Tibial nerve (tissue), 4 donors: ENCODE data around the gene KCNMA1. TPM values are rescaled to one million over a fixed set of nuclear protein-coding genes. Genes with fewer than 3 reads are reported as not detected.

Source experiments
- DNase-seq, 2 donors: peaks; one replicate each; pipeline ENCODE4 v3.0.0-alpha.2; 2019; ENCODE audit warnings: low spot score in 2 of 2
- H3K27ac ChIP-seq, 4 donors: fragments of 200-600 bp; sonication (generic) in 3 of 4; one replicate each; pipeline ENCODE4 v1.5.1; 2017 to 2019; ENCODE audit warnings: mild to moderate bottlenecking in 1 of 4
- H3K27me3 ChIP-seq, 2 donors: fragments of 200-600 bp; sonication (generic) in 1 of 2; one replicate each; pipeline versions ENCODE4 v1.5.1 to v1.6.0; 2017 to 2019
- H3K36me3 ChIP-seq, 3 donors: fragments of 200-600 bp; sonication (generic); one replicate each; pipeline ENCODE4 v1.5.1; 2018 to 2019
- H3K4me1 ChIP-seq, 4 donors: fragments of 200-600 bp; sonication (generic) in 3 of 4; one replicate each; pipeline ENCODE4 v1.5.1; 2017 to 2019
- H3K4me3 ChIP-seq, 4 donors: fragments of 200-600 bp; sonication (generic) in 3 of 4; one replicate each; pipeline ENCODE4 v1.5.1; 2017 to 2019; ENCODE audit warnings: mild to moderate bottlenecking in 1 of 4, moderate library complexity in 1 of 4
- H3K9me3 ChIP-seq, 4 donors: fragments of 200-600 bp; sonication (generic) in 3 of 4; one replicate each; pipeline ENCODE4 v1.5.1; 2017 to 2019
- EP300 ChIP-seq, 2 donors: sonication (generic); formaldehyde crosslinking; IDR thresholded peaks; one replicate each; pipeline ENCODE4 v1.6.1; 2017; ENCODE audit warnings: antibody characterized with exemption in 2 of 2, mild to moderate bottlenecking in 1 of 2
- POLR2A ChIP-seq, 2 donors: fragments of 450-650 bp; IDR thresholded peaks; one replicate each; pipeline ENCODE4 v1.6.1; 2017; ENCODE audit warnings: antibody characterized with exemption in 2 of 2, mild to moderate bottlenecking in 2 of 2, moderate library complexity in 2 of 2
- WGBS, 2 donors: methylation state at CpG; one replicate each; pipeline ENCODE4 v1.1.5; 2018; 5-methylcytosine and 5-hydroxymethylcytosine counted together
- total RNA-seq, 4 donors: library from RNA; depleted of rRNA; stranded (reverse); fragments of >200 nt; gene quantifications; one replicate each; pipeline ENCODE4 v1.1.0, GENCODE V29; 2016
- TF ChIP-seq, protein P1 (sequence below), 5 experiments: fragments of 200-600 bp in 3 of 5; fragments of 450-650 bp in 2 of 5; sonication (generic) in 3 of 5; IDR thresholded peaks; one replicate each; pipeline ENCODE4 v1.5.1; 2016 to 2019; ENCODE audit warnings: antibody characterized with exemption in 5 of 5, mild to moderate bottlenecking in 3 of 5, moderate library complexity in 2 of 5

The KCNMA1 gene
- total RNA-seq, 4 donors from 2014 or later: 10.2 to 19.9 (median 13.7) TPM

DNA sequence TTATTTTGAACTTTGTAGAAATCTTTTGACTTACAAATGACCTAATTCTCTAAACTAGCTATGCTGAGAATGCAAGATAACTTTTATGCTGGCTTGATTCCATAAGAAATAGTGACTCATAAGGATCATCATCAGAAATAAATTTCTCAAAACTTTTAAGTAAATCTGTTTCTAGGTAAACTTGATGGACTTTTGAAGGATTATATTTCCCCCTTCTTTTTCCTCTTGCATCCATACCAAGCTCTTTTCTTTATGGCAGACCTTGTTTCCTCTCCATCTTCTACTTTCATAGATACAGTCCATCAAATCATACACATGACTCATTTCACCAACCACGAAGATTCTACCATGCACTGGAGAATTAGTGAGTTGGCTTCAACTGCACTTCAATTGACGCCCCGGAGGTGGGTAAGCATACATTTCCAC, 336.3 kb downstream of the KCNMA1 start:
- H3K4me1 ChIP-seq: peaks cover 0 to 21% (median 0%) of the 10 kb centered on the region in 4 donors
- no peaks in the 10 kb centered on the region for H3K36me3 ChIP-seq
- no peak overlapping the region for H3K27ac ChIP-seq
- no peaks in the 10 kb centered on the region for H3K27me3 ChIP-seq
- no peaks in the 10 kb centered on the region for H3K9me3 ChIP-seq
- DNase-seq: no peak
- 67 to 83% methylated on average over 3 of the region's 3 CpGs for WGBS, 2 donors
- H3K4me3 ChIP-seq: no peak overlapping the region
- TF ChIP-seq POLR2A (IDR thresholded peaks at IDR 0.05) (no peak), EP300 (IDR thresholded peaks at IDR 0.05) (no peak)
- TF ChIP-seq, protein P1, sequence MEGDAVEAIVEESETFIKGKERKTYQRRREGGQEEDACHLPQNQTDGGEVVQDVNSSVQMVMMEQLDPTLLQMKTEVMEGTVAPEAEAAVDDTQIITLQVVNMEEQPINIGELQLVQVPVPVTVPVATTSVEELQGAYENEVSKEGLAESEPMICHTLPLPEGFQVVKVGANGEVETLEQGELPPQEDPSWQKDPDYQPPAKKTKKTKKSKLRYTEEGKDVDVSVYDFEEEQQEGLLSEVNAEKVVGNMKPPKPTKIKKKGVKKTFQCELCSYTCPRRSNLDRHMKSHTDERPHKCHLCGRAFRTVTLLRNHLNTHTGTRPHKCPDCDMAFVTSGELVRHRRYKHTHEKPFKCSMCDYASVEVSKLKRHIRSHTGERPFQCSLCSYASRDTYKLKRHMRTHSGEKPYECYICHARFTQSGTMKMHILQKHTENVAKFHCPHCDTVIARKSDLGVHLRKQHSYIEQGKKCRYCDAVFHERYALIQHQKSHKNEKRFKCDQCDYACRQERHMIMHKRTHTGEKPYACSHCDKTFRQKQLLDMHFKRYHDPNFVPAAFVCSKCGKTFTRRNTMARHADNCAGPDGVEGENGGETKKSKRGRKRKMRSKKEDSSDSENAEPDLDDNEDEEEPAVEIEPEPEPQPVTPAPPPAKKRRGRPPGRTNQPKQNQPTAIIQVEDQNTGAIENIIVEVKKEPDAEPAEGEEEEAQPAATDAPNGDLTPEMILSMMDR (IDR thresholded peaks at IDR 0.05): no peak

DNA sequence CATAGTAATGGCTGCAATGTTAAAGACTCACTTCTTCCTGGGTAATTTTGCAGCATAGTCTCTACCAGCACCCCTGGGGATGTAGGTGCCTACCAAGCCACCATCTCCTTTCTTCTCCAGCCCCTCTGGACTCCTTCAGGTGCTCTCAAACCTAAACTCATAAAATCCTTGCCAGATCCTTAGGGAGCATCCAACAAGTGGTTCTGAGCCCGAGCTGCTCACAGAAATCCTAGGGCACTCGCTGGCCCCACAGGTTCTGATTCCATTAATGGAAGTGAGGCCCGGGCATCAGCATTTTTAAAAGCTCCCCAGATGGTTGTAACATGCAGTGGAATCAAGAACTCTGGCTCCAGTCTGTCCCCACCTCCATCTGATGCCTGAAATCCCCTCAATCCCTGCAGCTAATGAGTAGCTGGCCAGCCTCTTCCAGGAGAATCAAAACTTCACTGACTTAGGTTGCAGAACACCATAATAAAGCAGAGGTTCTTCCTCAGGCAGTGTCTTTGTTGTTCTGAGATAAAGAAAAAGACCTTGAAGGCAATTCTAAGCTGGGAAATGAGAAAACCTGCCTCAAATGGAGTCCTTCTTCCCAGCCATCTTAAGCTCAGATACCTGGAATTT, 336.8 kb downstream of the KCNMA1 start:
- Histone ChIP-seq H3K4me3 (no peak overlapping the region), H3K27me3 (no peaks in the 10 kb centered on the region), H3K36me3 (no peaks in the 10 kb centered on the region), H3K27ac (no peak overlapping the region), H3K9me3 (no peaks in the 10 kb centered on the region), H3K4me1 (peaks cover 0 to 21% (median 0%) of the 10 kb centered on the region in 4 donors)
- TF ChIP-seq EP300 (IDR thresholded peaks at IDR 0.05): no peak
- TF ChIP-seq POLR2A (IDR thresholded peaks at IDR 0.05): no peak
- TF ChIP-seq, protein P1 (IDR thresholded peaks at IDR 0.05): no peak
- 69 to 74% methylated on average over 3 of the region's 3 CpGs for WGBS, 2 donors
- no peak for DNase-seq

DNA sequence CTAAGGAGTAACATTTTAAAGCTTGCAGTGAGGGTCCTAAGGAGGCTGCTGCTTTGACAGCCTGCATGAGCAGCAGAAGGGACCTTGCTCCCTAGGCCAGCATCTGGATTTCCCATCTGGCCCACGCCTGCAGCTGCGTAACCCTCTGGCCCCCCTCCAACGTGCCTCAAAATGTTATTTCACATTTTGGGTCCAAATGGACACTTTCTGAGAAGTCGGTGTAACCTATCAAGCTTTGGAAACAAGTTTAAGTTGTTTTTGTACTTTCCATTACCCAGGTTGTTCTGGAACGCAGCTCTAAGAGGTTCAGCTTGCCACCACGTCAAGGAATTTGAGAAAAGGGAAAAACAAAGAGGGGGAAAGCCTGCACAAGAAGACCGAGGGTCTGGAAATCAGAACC, 338.3 kb downstream of the KCNMA1 start:
- TF ChIP-seq POLR2A (IDR thresholded peaks at IDR 0.05) (no peak), EP300 (IDR thresholded peaks at IDR 0.05) (no peak)
- TF ChIP-seq, protein P1 (IDR thresholded peaks at IDR 0.05): no peak
- H3K4me1 ChIP-seq: peaks cover 0 to 21% (median 0%) of the 10 kb centered on the region in 4 donors
- H3K36me3 ChIP-seq: no peaks in the 10 kb centered on the region
- 55 to 70% methylated on average over 7 of the region's 7 CpGs for WGBS, 2 donors
- H3K27me3 ChIP-seq: no peaks in the 10 kb centered on the region
- H3K4me3 ChIP-seq: no peak overlapping the region
- peak in 1 of 2 donors; percentile 16 for DNase-seq
- no peak overlapping the region for H3K27ac ChIP-seq
- no peaks in the 10 kb centered on the region for H3K9me3 ChIP-seq

DNA sequence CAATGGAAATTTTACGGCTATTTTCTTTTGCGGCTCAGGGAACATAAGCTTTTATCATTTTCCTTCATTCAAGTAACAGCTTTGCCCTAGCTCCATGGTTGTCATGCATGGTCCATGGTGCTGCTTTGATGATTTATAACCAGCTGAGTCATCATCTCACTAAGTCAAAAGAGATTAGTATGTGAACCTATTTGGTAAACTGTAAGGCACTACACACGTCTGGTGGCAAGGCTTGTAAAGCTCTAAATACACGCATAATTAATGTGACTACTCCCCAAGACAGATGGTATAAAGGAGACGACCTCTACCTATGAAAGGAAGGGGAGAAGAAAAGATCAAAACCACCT, 340.2 kb downstream of the KCNMA1 start:
- Histone ChIP-seq H3K9me3 (no peaks in the 10 kb centered on the region), H3K36me3 (no peaks in the 10 kb centered on the region), H3K27ac (no peak overlapping the region), H3K27me3 (no peaks in the 10 kb centered on the region), H3K4me1 (peaks cover 0 to 21% (median 0%) of the 10 kb centered on the region in 4 donors), H3K4me3 (no peak overlapping the region)
- no peak for TF ChIP-seq EP300 (IDR thresholded peaks at IDR 0.05)
- WGBS, 2 donors: 54 to 62% methylated on average over 5 of the region's 5 CpGs
- DNase-seq: no peak

DNA sequence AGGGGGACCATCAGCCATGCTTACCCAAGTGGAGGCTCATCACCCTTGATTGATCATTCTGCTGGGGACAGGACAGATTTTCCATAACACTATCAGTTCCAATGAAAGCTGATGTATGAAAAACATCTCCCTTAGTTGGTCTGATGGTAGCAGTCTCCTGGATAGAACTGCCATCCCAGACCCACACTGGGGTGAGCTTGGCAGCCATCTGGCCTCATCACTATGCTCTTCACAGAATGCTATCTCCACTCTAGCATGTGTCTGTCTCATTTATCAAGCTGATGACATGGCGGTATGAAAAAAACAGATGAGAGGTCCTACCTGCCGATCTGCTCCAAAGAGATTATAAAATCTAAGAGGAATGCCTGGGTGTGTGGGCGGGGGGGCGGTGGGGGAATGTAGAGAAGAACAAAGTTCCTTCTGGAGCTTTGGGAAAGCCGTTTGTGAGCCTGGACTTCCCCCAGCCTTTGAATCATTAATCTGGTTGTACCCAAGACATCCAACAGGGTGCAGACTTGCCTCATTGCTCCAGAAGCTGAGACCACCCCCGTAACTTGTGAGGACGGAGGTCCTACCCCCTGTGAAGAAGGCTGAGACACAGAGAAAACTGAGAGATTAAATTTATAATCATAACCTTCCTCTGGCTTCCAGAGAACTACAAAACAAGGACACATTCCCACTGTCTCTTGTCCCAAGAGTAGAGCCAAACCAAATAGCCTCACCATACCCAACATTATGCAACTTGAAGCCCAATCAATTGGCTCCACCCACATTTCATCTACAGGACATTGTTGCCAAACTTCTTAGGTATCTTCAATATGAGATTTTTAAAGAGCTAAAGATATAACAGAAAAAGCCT, 340.8 kb downstream of the KCNMA1 start:
- Histone ChIP-seq H3K36me3 (no peaks in the 10 kb centered on the region), H3K27me3 (no peaks in the 10 kb centered on the region), H3K27ac (no peak overlapping the region), H3K9me3 (no peaks in the 10 kb centered on the region), H3K4me3 (no peak overlapping the region), H3K4me1 (peaks cover 0 to 21% (median 0%) of the 10 kb centered on the region in 4 donors)
- 52 to 57% methylated on average over 7 of the region's 7 CpGs for WGBS, 2 donors
- DNase-seq: no peak
- TF ChIP-seq POLR2A (IDR thresholded peaks at IDR 0.05) (no peak), EP300 (IDR thresholded peaks at IDR 0.05) (no peak)
- TF ChIP-seq, protein P1 (IDR thresholded peaks at IDR 0.05): no peak
